Tibial artery (tissue), 4 donors: ENCODE results near the gene STYK1.

Experiments used
- DNase-seq, 2 donors: peaks; one replicate each; pipeline ENCODE4 v3.0.0-alpha.2; 2019
- H3K27ac ChIP-seq, 2 donors: fragments of 200-600 bp; sonication (generic) in 1 of 2; 1 replicate in 1 of 2; 2 replicates in 1 of 2; pipeline ENCODE4 v1.5.1; 2018 to 2019; ENCODE audit warnings: mild to moderate bottlenecking in 1 of 2
- H3K27me3 ChIP-seq, 2 donors: fragments of 200-600 bp; sonication (generic) in 1 of 2; one replicate each; pipeline versions ENCODE4 v1.5.1 to v1.6.0; 2016 to 2019
- H3K36me3 ChIP-seq, 3 donors: fragments of 200-600 bp; sonication (generic) in 2 of 3; one replicate each; pipeline ENCODE4 v1.5.1; 2016 to 2019; ENCODE audit warnings: mild to moderate bottlenecking in 2 of 3
- H3K4me1 ChIP-seq, 4 donors: fragments of 200-600 bp; sonication (generic) in 2 of 4; 1 replicate in 3 of 4; 2 replicates in 1 of 4; pipeline ENCODE4 v1.5.1; 2016 to 2019
- H3K4me3 ChIP-seq, 2 donors: fragments of 200-600 bp; sonication (generic) in 1 of 2; 1 replicate in 1 of 2; 2 replicates in 1 of 2; pipeline ENCODE4 v1.5.1; 2018 to 2019; ENCODE audit warnings: mild to moderate bottlenecking in 2 of 2
- H3K9me3 ChIP-seq, 3 donors: fragments of 200-600 bp; sonication (generic) in 1 of 3; one replicate each; pipeline ENCODE4 v1.5.1; 2016 to 2019
- intact Hi-C: fragments of 100-400 bp; cut with DNase I; formaldehyde crosslinking; loops from one replicate; pipeline ENCODE4 v1.15.0; 2023; ENCODE audit warnings: low total_unique reads
- TF ChIP-seq, protein P1 (sequence below), 2 experiments: fragments of 200-600 bp in 1 of 2; fragments of 450-650 bp in 1 of 2; IDR thresholded peaks; one replicate each; pipeline ENCODE4 v1.5.1; 2017 to 2019; ENCODE audit warnings: antibody characterized with exemption in 2 of 2, mild to moderate bottlenecking in 1 of 2, moderate library complexity in 1 of 2

STYK1 gene

GRCh38 chr12:10688042-10688441, 14.2 kb upstream of the STYK1 start:
- TF ChIP-seq, protein P1, sequence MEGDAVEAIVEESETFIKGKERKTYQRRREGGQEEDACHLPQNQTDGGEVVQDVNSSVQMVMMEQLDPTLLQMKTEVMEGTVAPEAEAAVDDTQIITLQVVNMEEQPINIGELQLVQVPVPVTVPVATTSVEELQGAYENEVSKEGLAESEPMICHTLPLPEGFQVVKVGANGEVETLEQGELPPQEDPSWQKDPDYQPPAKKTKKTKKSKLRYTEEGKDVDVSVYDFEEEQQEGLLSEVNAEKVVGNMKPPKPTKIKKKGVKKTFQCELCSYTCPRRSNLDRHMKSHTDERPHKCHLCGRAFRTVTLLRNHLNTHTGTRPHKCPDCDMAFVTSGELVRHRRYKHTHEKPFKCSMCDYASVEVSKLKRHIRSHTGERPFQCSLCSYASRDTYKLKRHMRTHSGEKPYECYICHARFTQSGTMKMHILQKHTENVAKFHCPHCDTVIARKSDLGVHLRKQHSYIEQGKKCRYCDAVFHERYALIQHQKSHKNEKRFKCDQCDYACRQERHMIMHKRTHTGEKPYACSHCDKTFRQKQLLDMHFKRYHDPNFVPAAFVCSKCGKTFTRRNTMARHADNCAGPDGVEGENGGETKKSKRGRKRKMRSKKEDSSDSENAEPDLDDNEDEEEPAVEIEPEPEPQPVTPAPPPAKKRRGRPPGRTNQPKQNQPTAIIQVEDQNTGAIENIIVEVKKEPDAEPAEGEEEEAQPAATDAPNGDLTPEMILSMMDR (IDR thresholded peaks at IDR 0.05): no peak
- no peak overlapping the region for H3K4me3 ChIP-seq
- intact Hi-C loops: no loop called here

DNA sequence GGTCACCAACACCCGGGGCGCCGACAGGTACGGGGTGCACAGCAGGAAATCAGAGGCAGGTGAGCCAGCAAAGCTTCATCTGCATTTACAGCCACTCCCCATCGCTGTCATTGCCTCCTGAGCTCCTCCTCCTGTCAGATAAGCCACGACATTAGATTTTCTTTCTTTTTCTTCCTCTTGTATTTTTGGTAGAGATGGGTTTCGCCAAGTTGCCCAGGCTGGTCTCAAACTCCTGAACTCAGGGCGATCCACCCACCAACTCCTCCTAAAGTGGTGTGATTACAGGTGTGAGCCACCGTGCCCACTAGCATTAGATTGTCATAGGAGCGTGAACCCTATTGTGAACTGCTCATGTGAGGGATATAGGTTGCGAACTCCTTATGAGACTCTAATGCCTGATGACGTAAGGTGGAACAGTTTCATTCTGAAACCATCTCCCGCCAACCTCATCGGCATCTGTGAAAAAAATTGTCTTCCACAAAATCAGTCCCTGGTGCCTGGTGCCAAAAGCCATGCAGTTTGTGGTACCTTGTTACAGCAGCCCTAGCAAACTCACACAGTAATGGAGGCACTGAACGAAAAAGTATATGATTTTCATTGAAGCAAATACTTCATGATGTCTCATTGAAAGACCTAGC, 1.5 kb downstream of the STYK1 start:
- H3K4me3 ChIP-seq: no peak overlapping the region
- intact Hi-C loops: no loop called here
- TF ChIP-seq, protein P1 (IDR thresholded peaks at IDR 0.05): no peak

More at GRCh38 chr12:10688042-10688441, 14.2 kb upstream of the STYK1 start:
- H3K4me1 ChIP-seq: no peaks in the 10 kb centered on the region
- DNase-seq: no peak
- no peaks in the 10 kb centered on the region for H3K36me3 ChIP-seq
- H3K27me3 ChIP-seq: no peaks in the 10 kb centered on the region
- H3K9me3 ChIP-seq: no peaks in the 10 kb centered on the region
- H3K27ac ChIP-seq: no peak overlapping the region

GRCh38 chr12:10669533-10669932, 4.3 kb downstream of the STYK1 start:
- no peak for DNase-seq
- peaks cover 0 to 10% (median 9%) of the 10 kb centered on the region in 4 donors for H3K4me1 ChIP-seq
- H3K36me3 ChIP-seq: no peaks in the 10 kb centered on the region
- H3K4me3 ChIP-seq: no peak overlapping the region
- TF ChIP-seq, protein P1 (IDR thresholded peaks at IDR 0.05): no peak
- no peaks in the 10 kb centered on the region for H3K9me3 ChIP-seq
- intact Hi-C loops: no loop called here
- H3K27ac ChIP-seq: no peak overlapping the region
- peaks cover 0 to 27% of the 10 kb centered on the region in 2 donors for H3K27me3 ChIP-seq

More for the DNA sequence above, 1.5 kb downstream of the STYK1 start:
- Histone ChIP-seq H3K36me3 (no peaks in the 10 kb centered on the region), H3K27ac (no peak overlapping the region), H3K9me3 (no peaks in the 10 kb centered on the region), H3K4me1 (peaks cover 0 to 10% (median 9%) of the 10 kb centered on the region in 4 donors), H3K27me3 (peaks cover 0 to 27% of the 10 kb centered on the region in 2 donors)
- DNase-seq: no peak

DNA sequence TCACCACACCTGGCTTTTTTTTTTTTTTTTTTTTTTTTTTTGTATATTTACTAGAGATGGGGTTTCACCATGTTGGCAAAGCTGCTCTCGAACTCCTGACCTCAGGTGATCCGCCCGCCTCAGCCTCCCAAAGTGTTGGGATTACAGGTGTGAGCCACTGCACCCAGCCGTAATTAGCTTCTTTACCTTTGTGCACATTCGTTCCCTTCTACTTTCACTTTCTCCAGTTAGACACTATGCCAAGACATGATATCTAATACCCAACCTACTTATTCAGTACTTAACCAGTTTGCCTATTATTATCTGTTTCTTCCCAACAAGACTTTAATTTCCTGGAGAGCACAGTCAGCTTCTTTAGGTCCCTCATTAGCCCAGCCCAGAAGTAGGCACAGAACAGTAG, 5.3 kb downstream of the STYK1 start:
- H3K9me3 ChIP-seq: no peaks in the 10 kb centered on the region
- intact Hi-C loops: no loop called here
- DNase-seq: no peak
- TF ChIP-seq, protein P1 (IDR thresholded peaks at IDR 0.05): no peak
- no peak overlapping the region for H3K4me3 ChIP-seq
- H3K36me3 ChIP-seq: no peaks in the 10 kb centered on the region
- H3K27ac ChIP-seq: no peak overlapping the region
- peaks cover 0 to 22% of the 10 kb centered on the region in 2 donors for H3K27me3 ChIP-seq
- H3K4me1 ChIP-seq: peaks cover 0 to 2% (median under 1%) of the 10 kb centered on the region in 4 donors

- peaks cover 0 to 14% of the 10 kb centered on the region in 2 donors for H3K27me3 ChIP-seq
- intact Hi-C loops: no loop called here
- TF ChIP-seq, protein P1 (IDR thresholded peaks at IDR 0.05): no peak
- no peak for DNase-seq
- H3K9me3 ChIP-seq: no peaks in the 10 kb centered on the region
- H3K4me1 ChIP-seq: no peaks in the 10 kb centered on the region
- H3K27ac ChIP-seq: no peak overlapping the region
- H3K4me3 ChIP-seq: no peak overlapping the region
- H3K36me3 ChIP-seq: no peaks in the 10 kb centered on the region
These were observed 6.3 kb downstream of the STYK1 start for GRCh38 chr12:10667581-10667980.
